Brain pericyte (primary cell): Measurements from ENCODE around the gene OSM.

Experiments used
- DNase-seq: peaks from one replicate; pipeline ENCODE4 v3.0.0-alpha.2; 2012; ENCODE audit warnings: low read depth, low spot score

Gene OSM

GRCh38 chr22:30297991-30298701, 31.5 kb upstream of the OSM start:
- no peak for DNase-seq

- no peak for DNase-seq
Measured at GRCh38 chr22:30297276-30297990, 30.8 kb upstream of the OSM start.

GRCh38 chr22:30296833-30297232, 30.2 kb upstream of the OSM start:
- no peak for DNase-seq

- no peak for DNase-seq
Measured at GRCh38 chr22:30296324-30296723, 29.7 kb upstream of the OSM start.

- no peak for DNase-seq
Measured at GRCh38 chr22:30295576-30295975, 28.9 kb upstream of the OSM start.

GRCh38 chr22:30294830-30295229, 28.2 kb upstream of the OSM start:
- no peak for DNase-seq

GRCh38 chr22:30294066-30294465, 27.4 kb upstream of the OSM start:
- DNase-seq = no peak

- DNase-seq = no peak
Measured at GRCh38 chr22:30293026-30293425, 26.4 kb upstream of the OSM start.

GRCh38 chr22:30292069-30292970, 25.7 kb upstream of the OSM start:
- no peak for DNase-seq

GRCh38 chr22:30291058-30291892, 24.6 kb upstream of the OSM start:
- DNase-seq = no peak

GRCh38 chr22:30290342-30291057, 23.8 kb upstream of the OSM start:
- no peak for DNase-seq

GRCh38 chr22:30289980-30290313, 23.3 kb upstream of the OSM start:
- DNase-seq = no peak

- DNase-seq = peak; percentile 94
Measured at GRCh38 chr22:30289141-30289979, 22.7 kb upstream of the OSM start, which contains the start of gene CASTOR1. Gene CASTOR1, minus strand, starts transcription at chr22:30289505. Its CDS starts 8 bp downstream, at chr22:30289497.

GRCh38 chr22:30288419-30289140, 21.9 kb upstream of the OSM start:
- no peak for DNase-seq

GRCh38 chr22:30287648-30288418, 21.2 kb upstream of the OSM start:
- DNase-seq = peak; percentile 82

GRCh38 chr22:30286813-30287647, 20.4 kb upstream of the OSM start:
- DNase-seq = no peak

- no peak for DNase-seq
Measured at GRCh38 chr22:30286331-30286730, 19.7 kb upstream of the OSM start.

GRCh38 chr22:30285846-30286200, 19.2 kb upstream of the OSM start:
- no peak for DNase-seq
